Motor neuron (in vitro differentiated cells): ENCODE data around the gene KDELR3. TPM values are rescaled to one million over a fixed set of nuclear protein-coding genes. Genes with fewer than 3 reads are reported as not detected.

Experiments
- ATAC-seq, 8 experiments: fragments of 200-7000 bp; cut with Tn5 transposase; replicated peaks in 6 of 8; 2 replicates each; pipeline ENCODE4 v1.8.0; 2021; ENCODE audit warnings: mild to moderate bottlenecking in 8 of 8, moderate library complexity in 8 of 8
- H3K27ac ChIP-seq, 2 donors: fragments of 250-450 bp; sonication (Bioruptor Pico); 2 replicates each; pipeline ENCODE4 v1.9.0; 2021; ENCODE audit warnings: antibody characterized with exemption in 2 of 2, mild to moderate bottlenecking in 2 of 2, moderate library complexity in 1 of 2
- H3K4me1 ChIP-seq, 2 donors: fragments of 250-450 bp; sonication (Bioruptor Pico); replicated peaks in 1 of 2; 2 replicates each; pipeline ENCODE4 v1.6.1; 2021; ENCODE audit warnings: antibody characterized with exemption in 2 of 2, mild to moderate bottlenecking in 2 of 2, moderate library complexity in 1 of 2
- H3K4me3 ChIP-seq, 5 donors: fragments of 250-450 bp; sonication (Bioruptor Pico); 2 replicates each; pipeline ENCODE4 v1.9.0; 2021; ENCODE audit warnings: antibody characterized with exemption in 5 of 5, mild to moderate bottlenecking in 5 of 5, moderate library complexity in 4 of 5
- WGBS, 10 experiments: fragments of 450-650 bp; shearing (Covaris generic); methylation state at CpG; one replicate each; pipeline ENCODE4 v1.0.0; 2022; 5-methylcytosine and 5-hydroxymethylcytosine counted together
- in situ Hi-C, 9 experiments: fragments of 400-800 bp; cut with MboI; loops; one replicate each; pipeline ENCODE4 v1.15.0; 2021; ENCODE audit warnings: low sequenced_read_pairs in 9 of 9, low pct_unique_long_range_greater_than_20kb in 2 of 9; ENCODE audit not compliant: unreplicated experiment in 9 of 9
- total RNA-seq, 8 experiments: library from RNA; unstranded; fragments of 300-600 nt; gene quantifications; 2 replicates each; pipeline versions ENCODE4 v1.2.3 to v1.2.4, GENCODE V29; 2022

The KDELR3 gene
- total RNA-seq, 8 experiments from 2014 or later = 2.4 to 34.6 (median 7.3) TPM

GRCh38 chr22:38501797-38502672, 34.1 kb downstream of the KDELR3 start:
- Histone ChIP-seq H3K4me1 (peaks cover 14 to 16% of the 10 kb centered on the region in 2 donors), H3K27ac (no peak overlapping the region), H3K4me3 (no peak overlapping the region)
- ATAC-seq = no peak
- 71 to 100% (median 94%) methylated on average over 2 to 9 of the region's 10 CpGs; no CpG with 5 or more reads in 1 of the 10 experiments for WGBS, 10 experiments
- in situ Hi-C loops = no loop called here

DNA sequence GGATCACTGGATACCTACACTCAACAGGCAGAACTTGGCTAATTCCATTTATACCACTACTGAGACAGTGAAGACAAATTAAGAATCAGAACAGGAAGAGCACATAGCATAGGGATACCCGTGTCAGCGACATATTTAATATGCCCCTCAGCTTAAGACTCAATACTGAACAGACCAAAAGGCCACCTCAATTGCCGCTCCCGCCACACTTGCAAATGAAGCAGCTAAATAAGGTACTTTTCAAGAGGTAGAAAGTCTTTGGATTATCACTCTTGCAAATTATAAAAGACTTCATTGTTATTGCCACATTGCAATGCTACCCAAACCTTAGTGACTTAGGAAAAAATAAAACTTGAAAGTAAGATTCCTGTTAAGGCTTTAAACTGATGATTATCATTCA, 35.1 kb downstream of the KDELR3 start:
- in situ Hi-C loops = no loop called here
- peak overlapping the region in 3 of 5 donors; percentile 80 to 91 (median 85) for H3K4me3 ChIP-seq
- no peak overlapping the region for H3K27ac ChIP-seq
- 25 to 93% (median 70%) methylated on average over 1 to 4 of the region's 4 CpGs; no CpG with 5 or more reads in 1 of the 10 experiments for WGBS, 10 experiments
- ATAC-seq = no peak
- H3K4me1 ChIP-seq = peaks cover 16% of the 10 kb centered on the region in 2 donors

DNA sequence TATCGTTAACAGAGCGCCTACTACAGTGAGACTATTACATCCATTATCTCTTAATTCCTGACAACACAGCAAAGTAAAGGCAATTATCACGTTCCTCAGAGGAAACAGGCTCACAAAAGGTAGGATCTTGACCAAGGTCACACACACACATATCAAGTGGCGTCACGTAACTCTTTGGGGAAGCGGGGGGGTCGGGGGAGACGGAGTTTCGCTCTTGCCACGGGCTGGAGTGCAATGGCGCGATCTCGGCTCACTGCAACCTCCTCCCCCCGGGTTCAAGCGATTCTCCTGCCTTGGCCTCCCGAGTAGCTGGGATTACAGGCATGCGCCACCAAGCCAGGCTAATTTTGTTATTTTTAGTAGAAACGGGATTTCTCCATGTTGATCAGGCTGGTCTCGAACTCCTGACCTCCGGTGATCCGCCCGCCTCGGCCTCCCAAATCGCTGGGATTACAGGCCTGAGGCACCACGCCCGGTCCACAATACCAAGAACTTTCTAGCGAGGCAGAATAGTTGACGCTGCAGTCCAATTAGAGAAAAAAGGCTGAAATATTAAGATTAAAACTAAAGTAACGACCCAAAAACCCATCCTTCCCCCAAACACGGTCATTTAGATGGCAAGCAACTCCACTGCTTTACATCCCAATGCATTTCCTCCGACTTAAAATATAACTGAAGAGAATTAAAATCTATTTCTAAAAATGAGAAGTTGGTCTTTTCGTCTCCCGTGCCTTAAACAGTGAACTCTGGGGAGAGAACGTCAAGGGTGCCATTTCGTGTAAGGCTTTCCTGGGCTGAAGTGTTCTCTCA, 37.0 kb downstream of the KDELR3 start:
- Histone ChIP-seq H3K4me3 (peak overlapping the region; percentile 74 to 97 (median 85)), H3K4me1 (peaks cover 16% of the 10 kb centered on the region in 2 donors), H3K27ac (peak overlapping the region; percentile 99 to 100)
- WGBS, 10 experiments = 0 to 9% (median 1%) methylated on average over 2 to 23 of the region's 35 CpGs
- peak in 1 of 8 experiments; percentile 1 for ATAC-seq
- in situ Hi-C loops = no loop called here

GRCh38 chr22:38505541-38506117, 37.7 kb downstream of the KDELR3 start:
- H3K4me3 ChIP-seq = peak overlapping the region; percentile 74 to 97 (median 85)
- in situ Hi-C loops = no loop called here
- peak overlapping the region; percentile 99 to 100 for H3K27ac ChIP-seq
- peak; percentile 38 to 59 (median 48) for ATAC-seq
- 0% methylated on average over 2 to 12 of the region's 69 CpGs; no CpG with 5 or more reads in 6 of the 10 experiments for WGBS, 10 experiments
- peaks cover 16% of the 10 kb centered on the region in 2 donors for H3K4me1 ChIP-seq

DNA sequence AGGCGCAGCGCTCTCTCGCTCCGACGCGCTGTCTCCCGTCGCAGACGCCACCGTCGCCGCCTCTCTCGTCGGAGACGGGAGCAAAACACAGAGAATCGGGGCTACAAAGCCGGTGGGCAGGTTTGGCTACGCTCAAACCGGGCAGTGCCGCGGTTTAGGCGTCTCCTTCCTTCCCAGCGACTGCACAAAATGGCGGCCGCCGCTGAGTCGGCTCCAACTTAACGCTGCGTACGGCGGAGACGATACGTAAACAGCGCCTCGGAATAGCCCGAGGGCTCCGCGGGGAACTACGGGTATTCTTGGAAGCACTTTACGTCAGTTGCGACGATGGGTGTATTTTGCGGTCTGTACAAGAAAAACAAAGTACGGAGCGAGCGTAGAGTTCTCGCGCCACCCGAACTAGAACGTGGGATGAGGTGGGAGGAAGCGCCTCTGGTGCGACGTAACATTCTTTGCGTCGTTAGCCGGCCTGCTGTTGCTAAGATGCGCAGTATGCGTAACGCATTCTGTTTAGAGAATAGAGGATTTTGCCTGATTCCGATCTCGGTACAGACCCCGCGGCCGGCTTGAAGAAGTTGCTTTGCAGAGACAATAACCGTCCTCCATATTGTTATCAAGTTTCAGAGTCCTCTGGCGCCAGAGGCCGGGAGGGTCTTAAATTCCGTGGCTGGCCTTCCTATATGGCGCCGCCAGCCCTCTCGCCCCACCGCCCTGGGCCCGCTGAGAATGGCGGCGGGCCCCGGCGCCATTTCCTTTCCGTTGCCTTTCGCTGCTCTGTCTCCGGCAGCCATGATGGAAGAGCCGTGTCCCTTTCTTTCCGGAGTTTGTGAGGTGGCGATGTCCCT, 38.4 kb downstream of the KDELR3 start, which contains the start of gene DDX17:
TSS of gene DDX17 (minus strand) at position 194 of the 845 bp plus-strand sequence.
- H3K27ac ChIP-seq = peak within 1 kb of the TSS; percentile 99 to 100
- in situ Hi-C loops = no loop called here
- peak within 1 kb of the TSS; percentile 74 to 97 (median 85) for H3K4me3 ChIP-seq
- WGBS, 10 experiments = 0 to 10% (median 1%) methylated on average over 3 to 40 of the region's 83 CpGs; no CpG with 5 or more reads in 1 of the 10 experiments
- peak; percentile 82 to 93 (median 88) for ATAC-seq
- peaks cover 16% of the 10 kb centered on the region in 2 donors for H3K4me1 ChIP-seq

DNA sequence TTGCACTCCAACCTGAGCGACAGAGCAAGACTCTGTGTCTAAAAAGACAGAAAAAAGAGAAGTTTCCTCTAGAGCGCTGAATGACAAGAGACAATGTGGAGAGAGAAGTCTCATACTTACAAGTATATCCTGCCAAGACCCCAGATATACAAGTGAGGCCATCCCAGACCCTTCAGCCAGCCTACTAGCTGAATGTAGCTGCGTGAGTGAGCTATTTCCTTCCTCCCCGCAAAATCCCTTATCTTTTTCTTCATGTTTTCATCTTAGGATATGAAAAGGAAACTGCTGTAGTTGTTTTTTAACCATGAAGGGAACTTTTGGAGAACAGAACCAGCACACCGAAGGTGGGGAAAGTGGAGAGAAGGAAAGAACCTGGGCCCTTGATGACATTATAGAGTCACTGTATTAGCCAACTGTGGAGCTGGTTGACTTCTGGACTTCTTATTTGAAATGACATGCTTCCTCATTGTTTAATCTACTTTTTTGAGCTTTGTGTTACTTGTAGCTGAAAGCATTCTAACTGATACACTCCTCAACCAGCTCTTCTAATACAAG, 42.6 kb downstream of the KDELR3 start:
- WGBS, 10 experiments = 81 to 100% (median 98%) methylated on average over 1 to 5 of the region's 5 CpGs
- no peak overlapping the region for H3K27ac ChIP-seq
- in situ Hi-C loops = no loop called here
- no peak overlapping the region for H3K4me3 ChIP-seq
- H3K4me1 ChIP-seq = peaks cover 5 to 9% of the 10 kb centered on the region in 2 donors
- ATAC-seq = no peak

DNA sequence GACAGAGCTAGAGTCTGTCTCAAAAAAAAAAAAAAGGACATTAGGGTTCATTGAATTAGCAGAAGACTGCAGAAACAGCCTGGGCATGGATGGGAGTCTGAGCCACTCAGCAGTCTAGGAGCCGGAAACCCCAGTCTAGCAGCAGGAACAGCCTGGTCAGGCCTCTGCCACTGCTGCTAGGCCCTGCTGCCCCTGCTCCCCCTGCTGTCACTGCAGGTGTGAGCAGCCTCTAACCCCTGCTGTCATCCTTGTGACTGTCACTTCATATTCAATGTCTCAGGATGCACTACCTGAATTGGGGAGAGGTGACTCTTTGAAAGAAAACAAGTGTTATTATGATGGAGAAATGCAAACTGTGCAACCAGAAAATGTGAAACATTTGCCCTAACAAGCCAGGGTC, 45.2 kb downstream of the KDELR3 start:
- WGBS, 10 experiments = 67% methylated on average over 1 of the region's 1 CpG; no CpG with 5 or more reads in 9 of the 10 experiments
- Histone ChIP-seq H3K4me1 (peaks cover 0 to 3% of the 10 kb centered on the region in 2 donors), H3K4me3 (no peak overlapping the region), H3K27ac (no peak overlapping the region)
- in situ Hi-C loops = no loop called here
- ATAC-seq = peak; percentile 35 to 96 (median 82)

DNA sequence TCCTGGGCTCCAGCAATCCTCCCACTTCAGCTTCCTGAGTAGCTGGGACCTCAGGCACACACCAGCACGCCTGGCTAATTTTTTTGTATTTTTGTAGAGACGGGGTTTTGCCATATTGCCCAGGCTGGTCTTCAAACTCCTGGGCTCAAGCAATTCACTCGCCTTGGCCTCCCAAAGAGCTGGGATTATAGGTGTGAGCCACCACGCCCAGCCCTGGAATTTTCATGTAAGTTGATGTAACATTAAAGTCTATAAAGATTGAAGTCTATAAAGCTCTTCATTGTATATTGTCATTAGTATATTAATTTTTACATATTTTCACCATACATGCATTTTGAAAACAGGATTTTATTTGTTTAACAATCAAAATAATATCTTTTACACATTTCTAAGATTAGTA, 50.7 kb downstream of the KDELR3 start:
- H3K27ac ChIP-seq = no peak overlapping the region
- H3K4me1 ChIP-seq = no peaks in the 10 kb centered on the region
- WGBS, 10 experiments = 50 to 100% (median 87%) methylated on average over 1 to 4 of the region's 4 CpGs; no CpG with 5 or more reads in 1 of the 10 experiments
- ATAC-seq = no peak
- in situ Hi-C loops = no loop called here
- H3K4me3 ChIP-seq = no peak overlapping the region

GRCh38 chr22:38519453-38520250, 51.8 kb downstream of the KDELR3 start:
- Histone ChIP-seq H3K4me1 (no peaks in the 10 kb centered on the region), H3K27ac (no peak overlapping the region), H3K4me3 (no peak overlapping the region)
- 86 to 100% (median 100%) methylated on average over 1 to 2 of the region's 2 CpGs; no CpG with 5 or more reads in 3 of the 10 experiments for WGBS, 10 experiments
- ATAC-seq = no peak
- in situ Hi-C loops = no loop called here

DNA sequence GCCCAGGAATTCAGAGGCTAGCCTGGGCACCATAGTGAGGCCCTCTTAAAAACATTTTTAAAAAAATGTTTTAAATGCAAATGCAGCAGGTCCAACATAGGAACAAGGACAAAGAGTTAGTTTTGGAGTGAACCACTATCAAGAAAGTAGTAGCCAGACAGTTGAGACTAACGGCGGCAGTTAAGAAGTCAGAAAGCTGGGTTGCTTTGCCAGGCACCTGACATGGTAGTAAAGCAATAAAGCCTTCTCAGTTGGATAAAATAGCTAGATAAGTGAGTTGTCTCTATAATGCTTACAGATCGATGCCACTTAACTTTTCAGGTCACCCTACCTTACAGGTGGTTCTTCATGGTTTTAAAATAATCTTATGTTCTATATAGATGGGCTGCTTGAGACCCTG, 55.1 kb downstream of the KDELR3 start:
- ATAC-seq = no peak
- no peak overlapping the region for H3K4me3 ChIP-seq
- no peak overlapping the region for H3K27ac ChIP-seq
- in situ Hi-C loops = no loop called here
- no peaks in the 10 kb centered on the region for H3K4me1 ChIP-seq
- WGBS, 10 experiments = 50 to 100% (median 100%) methylated on average over 1 to 3 of the region's 3 CpGs; no CpG with 5 or more reads in 2 of the 10 experiments

DNA sequence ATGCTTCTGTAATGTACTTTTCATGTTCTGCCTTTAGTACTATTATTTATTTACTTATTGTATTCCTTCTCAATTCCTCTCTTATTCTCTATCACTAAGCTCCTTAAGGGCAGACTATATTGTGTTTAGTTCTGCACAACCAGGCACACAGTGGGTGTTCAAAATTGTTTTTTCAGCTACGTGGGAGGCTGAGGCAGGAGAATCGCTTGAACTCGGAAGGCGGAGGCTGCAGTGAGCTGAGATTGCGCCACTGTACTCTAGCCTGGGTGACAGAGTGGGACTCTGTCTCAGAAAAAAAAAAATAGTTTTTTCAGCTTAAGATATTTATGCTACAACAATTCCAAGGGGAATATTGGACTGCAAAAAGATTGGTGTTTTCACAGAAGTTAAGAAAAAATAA, 55.6 kb downstream of the KDELR3 start:
- in situ Hi-C loops = no loop called here
- ATAC-seq = no peak
- no peak overlapping the region for H3K27ac ChIP-seq
- 64 to 100% (median 90%) methylated on average over 1 to 5 of the region's 5 CpGs; no CpG with 5 or more reads in 1 of the 10 experiments for WGBS, 10 experiments
- H3K4me1 ChIP-seq = no peaks in the 10 kb centered on the region
- no peak overlapping the region for H3K4me3 ChIP-seq
